ENCODE measurements around the gene CXCL10.

CXCL10 gene

DNA sequence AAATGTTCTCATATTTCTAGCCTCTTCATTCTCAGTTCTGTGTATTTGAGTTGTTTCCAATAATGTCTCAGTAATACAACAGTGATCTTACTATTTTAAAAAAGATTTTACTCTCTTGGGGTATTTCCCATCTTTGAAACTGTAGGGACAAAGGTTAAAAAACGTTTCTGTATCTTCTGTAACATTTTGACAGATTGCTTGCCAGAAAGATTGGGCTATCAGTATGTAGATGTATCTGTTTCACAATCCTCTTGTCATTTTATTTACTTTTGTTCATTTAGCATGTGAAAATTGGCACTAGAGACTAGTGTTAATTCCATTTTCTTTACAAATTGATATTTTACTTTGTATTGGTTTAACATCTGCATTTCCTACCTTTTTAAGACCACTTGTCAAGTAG is 9.8 kb downstream of the CXCL10 start:
- H3K27ac ChIP-seq (replicated peaks), result no peak overlapping the region
- no peak overlapping the region for H3K4me3 ChIP-seq (replicated peaks; ENCODE audit: insufficient read depth, low read length)
- no peaks in the 10 kb centered on the region for H3K27me3 ChIP-seq (ENCODE audit: insufficient read depth, poor library complexity, severe bottlenecking)
- DNase-seq (ENCODE audit: low read depth in 1 of 2, low spot score in 1 of 2), result no peak
- TF ChIP-seq POLR2AphosphoS5 (IDR thresholded peaks at IDR 0.05; ENCODE audit: low read depth) (no peak), CTCF (IDR thresholded peaks at IDR 0.05; ENCODE audit: insufficient read depth, low read length) (no peak), GABPA (IDR thresholded peaks at IDR 0.05; ENCODE audit: low read depth) (no peak)
- TF ChIP-seq, protein P1, sequence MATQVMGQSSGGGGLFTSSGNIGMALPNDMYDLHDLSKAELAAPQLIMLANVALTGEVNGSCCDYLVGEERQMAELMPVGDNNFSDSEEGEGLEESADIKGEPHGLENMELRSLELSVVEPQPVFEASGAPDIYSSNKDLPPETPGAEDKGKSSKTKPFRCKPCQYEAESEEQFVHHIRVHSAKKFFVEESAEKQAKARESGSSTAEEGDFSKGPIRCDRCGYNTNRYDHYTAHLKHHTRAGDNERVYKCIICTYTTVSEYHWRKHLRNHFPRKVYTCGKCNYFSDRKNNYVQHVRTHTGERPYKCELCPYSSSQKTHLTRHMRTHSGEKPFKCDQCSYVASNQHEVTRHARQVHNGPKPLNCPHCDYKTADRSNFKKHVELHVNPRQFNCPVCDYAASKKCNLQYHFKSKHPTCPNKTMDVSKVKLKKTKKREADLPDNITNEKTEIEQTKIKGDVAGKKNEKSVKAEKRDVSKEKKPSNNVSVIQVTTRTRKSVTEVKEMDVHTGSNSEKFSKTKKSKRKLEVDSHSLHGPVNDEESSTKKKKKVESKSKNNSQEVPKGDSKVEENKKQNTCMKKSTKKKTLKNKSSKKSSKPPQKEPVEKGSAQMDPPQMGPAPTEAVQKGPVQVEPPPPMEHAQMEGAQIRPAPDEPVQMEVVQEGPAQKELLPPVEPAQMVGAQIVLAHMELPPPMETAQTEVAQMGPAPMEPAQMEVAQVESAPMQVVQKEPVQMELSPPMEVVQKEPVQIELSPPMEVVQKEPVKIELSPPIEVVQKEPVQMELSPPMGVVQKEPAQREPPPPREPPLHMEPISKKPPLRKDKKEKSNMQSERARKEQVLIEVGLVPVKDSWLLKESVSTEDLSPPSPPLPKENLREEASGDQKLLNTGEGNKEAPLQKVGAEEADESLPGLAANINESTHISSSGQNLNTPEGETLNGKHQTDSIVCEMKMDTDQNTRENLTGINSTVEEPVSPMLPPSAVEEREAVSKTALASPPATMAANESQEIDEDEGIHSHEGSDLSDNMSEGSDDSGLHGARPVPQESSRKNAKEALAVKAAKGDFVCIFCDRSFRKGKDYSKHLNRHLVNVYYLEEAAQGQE (IDR thresholded peaks at IDR 0.05; ENCODE audit: insufficient replicate concordance, low read depth), result no peak

GRCh38 chr4:76012388-76012801 is 10.9 kb downstream of the CXCL10 start:
- no peak for DNase-seq (ENCODE audit: low read depth in 1 of 2, low spot score in 1 of 2)
- no peak overlapping the region for H3K27ac ChIP-seq (replicated peaks)
- TF ChIP-seq CTCF (IDR thresholded peaks at IDR 0.05; ENCODE audit: insufficient read depth, low read length), result no peak
- no peak for TF ChIP-seq GABPA (IDR thresholded peaks at IDR 0.05; ENCODE audit: low read depth)
- TF ChIP-seq, protein P1 (IDR thresholded peaks at IDR 0.05; ENCODE audit: insufficient replicate concordance, low read depth), result no peak
- no peak for TF ChIP-seq POLR2AphosphoS5 (IDR thresholded peaks at IDR 0.05; ENCODE audit: low read depth)
- no peak for TF ChIP-seq SPI1 (IDR thresholded peaks at IDR 0.05; ENCODE audit: borderline replicate concordance, low read depth)
- H3K27me3 ChIP-seq (ENCODE audit: insufficient read depth, poor library complexity, severe bottlenecking), result no peaks in the 10 kb centered on the region
- no peak overlapping the region for H3K4me3 ChIP-seq (replicated peaks; ENCODE audit: insufficient read depth, low read length)

DNA sequence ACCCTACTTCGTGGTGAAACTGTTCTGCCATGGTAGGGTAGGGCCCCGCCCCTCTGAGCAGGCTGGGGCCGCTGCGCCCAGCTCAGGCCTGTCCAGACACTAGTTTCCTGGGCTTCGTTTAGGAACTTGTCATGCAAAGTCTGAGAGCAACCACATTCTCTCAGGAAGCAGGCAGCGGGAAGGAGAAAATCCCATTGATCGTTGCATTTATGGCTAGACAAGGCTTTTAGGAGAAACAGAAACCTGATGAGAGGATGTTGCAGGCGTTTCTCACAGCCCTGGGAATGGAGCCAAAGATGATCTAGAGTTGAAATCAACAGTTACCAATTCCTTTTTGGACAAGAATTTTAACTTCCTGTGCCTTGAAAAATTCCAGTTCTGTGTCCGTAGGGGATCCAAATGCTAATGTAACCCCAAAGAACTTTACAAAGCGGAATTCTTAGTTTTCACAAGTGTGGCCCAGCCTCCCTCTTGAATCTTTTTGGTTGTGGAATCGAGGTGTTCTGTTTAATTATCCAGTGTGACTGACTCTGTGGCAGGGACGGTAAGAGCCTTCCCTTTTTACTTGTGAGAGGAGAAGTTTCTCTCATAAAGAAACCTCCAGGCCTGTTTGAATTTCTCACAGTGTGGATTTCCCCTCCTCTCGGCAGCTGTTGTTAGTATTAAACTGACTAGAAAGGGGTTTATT is 11.5 kb downstream of the CXCL10 start:
- TF ChIP-seq GABPA (IDR thresholded peaks at IDR 0.05; ENCODE audit: low read depth), result no peak
- no peak for TF ChIP-seq POLR2AphosphoS5 (IDR thresholded peaks at IDR 0.05; ENCODE audit: low read depth)
- TF ChIP-seq CTCF (IDR thresholded peaks at IDR 0.05; ENCODE audit: insufficient read depth, low read length), result no peak
- peak; percentile 34; the same call in 1 of the 2 replicates for TF ChIP-seq SPI1 (IDR thresholded peaks at IDR 0.05; ENCODE audit: borderline replicate concordance, low read depth)
- no peaks in the 10 kb centered on the region for H3K27me3 ChIP-seq (ENCODE audit: insufficient read depth, poor library complexity, severe bottlenecking)
- peak in 1 of 2 experiments; percentile 29 for DNase-seq (ENCODE audit: low read depth in 1 of 2, low spot score in 1 of 2)
- no peak overlapping the region for H3K4me3 ChIP-seq (replicated peaks; ENCODE audit: insufficient read depth, low read length)
- H3K27ac ChIP-seq (replicated peaks), result no peak overlapping the region
